HG03159 (cell line): ENCODE results near the gene LCP2.
A peak's percentile ranks its signal among the peaks of the same experiment; 100 is the strongest.
"Not testable (repeated sequence)": the region's sequence is repeated elsewhere in the genome, so short reads cannot be mapped to it uniquely, and the experiment has no call there.

Source experiments
- ATAC-seq: cut with Tn5 transposase; IDR thresholded peaks from one replicate; pipeline ENCODE4 v1.9.1; 2021; ENCODE audit warnings: mild to moderate bottlenecking, moderate library complexity; ENCODE audit not compliant: unreplicated experiment

Gene LCP2

GRCh38 chr5:170251462-170251861 is 46.1 kb downstream of the LCP2 start:
- no peak for ATAC-seq

DNA sequence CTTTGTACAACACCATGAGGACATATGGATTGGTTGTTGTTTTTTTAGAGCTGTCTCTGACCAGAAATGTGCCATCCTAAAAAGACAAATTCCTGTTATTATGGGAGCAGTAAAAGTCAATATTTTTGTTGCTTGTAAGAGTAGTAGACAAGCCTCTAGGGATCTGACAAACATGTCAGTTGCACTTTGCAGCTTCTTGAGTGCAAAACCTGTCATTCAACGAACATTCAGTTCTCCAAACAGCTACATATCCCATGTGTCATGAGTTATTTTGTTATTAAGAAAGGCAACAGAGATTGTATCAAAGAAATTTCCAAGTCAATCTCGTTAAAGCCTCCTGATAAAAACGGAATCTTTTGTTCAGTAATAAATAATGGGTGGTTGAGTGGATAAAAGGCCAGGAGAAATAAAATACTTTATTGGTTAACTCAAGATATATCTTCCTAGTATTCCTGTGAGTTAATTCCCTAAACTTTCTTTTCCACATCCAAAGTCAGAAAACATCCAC is 46.7 kb downstream of the LCP2 start:
- ATAC-seq, result no peak

DNA sequence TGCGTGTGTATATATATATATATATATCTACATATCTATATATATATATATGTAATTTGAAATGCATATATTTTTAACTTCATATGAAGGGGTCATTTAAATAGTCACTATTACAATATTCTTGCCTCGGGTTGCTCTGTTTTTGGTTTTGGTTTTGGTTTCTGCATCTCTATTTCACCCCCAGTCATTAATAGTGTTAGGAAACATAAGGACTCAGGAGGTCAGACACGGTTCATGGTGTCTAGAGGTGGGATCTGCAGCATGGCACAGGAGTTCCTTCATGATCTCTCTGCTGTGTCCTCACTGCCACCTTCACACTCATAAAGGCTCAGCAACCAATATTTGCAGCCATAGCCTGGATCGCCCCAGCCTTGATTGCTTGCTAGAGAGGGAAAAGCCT is 48.2 kb downstream of the LCP2 start:
- ATAC-seq, result no peak

DNA sequence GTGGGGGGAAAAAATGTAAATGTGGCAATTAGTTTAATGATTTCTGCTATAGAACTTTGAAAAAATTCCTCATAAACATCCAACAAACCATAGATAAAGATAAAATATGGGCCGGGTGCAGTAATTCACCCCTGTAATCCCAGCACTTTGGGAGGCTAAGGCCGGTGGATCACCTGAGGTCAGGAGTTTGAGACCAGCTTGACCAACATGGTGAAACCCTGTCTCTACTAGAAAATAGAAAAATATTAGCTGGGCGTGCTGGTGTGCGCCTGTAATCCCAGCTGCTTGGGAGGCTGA is 48.7 kb downstream of the LCP2 start:
- ATAC-seq, result not testable (repeated sequence)

DNA sequence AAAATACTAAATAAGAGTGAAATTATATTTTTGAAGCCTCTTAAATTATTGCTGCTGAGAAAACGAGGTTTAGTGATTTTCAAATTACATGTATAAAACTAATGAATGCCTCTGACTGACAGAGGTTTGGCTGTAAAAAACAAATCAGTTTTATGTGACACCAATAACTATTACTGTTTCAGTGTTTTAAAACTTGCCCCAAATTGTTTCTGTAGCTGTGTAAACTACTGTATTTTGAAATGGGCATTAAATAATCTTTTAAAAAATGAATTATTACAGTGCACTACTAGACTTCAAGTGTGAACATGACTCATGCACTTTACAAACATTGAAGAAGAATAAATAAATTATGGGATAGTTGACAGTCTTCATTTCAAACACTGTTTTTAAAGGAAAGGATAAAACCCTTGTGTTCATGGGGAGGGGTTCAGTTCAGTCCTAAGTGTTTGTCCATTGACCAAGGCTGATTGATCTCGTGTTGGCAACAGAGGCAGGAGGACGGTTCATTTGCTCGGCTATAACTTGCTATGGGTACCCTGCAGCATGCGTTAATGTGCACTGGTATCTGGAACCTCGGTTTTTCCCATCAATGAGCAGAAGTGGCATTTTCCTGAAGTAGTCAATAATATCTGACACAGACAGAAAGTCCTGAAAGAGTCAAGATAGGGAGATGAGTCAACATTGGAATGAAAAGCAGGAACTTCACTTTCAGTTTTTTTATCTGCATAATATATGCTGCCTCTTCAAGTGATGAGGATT is 49.2 kb downstream of the LCP2 start:
- ATAC-seq, result no peak

GRCh38 chr5:170247363-170247762 is 50.2 kb downstream of the LCP2 start:
- no peak for ATAC-seq

DNA sequence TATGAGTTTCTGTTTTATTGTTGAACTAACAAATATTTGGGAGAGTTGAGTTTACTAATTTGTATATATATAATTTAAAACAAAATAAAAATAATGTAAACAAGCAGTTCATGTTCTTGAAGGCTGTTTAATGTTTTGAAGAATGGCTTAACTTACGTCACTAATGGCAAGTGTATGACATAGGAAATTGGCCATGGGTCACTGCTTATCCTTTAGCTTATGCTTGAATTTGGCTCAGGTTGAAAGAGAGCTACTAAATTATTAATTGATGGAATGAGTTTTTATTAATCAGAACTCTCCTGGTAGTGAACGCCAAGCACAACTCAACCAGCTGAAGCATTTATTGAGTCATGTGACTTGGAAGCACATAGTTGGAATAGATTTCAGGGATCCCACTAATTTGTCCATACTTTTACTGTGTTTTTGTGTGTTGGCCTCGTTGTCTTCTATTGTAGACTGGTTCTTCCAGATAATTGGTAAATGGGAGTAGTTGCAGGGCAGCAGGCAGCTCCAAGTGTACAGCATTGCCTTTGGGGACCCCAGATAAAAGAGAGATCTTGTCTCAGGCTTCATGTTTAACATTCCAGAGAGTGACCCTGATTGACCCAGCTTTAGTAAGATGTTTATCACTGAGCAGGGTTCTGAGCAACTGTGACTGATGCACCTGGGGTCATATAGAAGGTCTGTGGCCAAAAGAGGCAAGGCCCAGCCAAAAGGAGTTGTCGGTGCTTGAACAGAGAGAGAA is 51.3 kb downstream of the LCP2 start:
- no peak for ATAC-seq

GRCh38 chr5:170245436-170245835 is 52.1 kb downstream of the LCP2 start:
- ATAC-seq, result not testable (repeated sequence)

- no peak for ATAC-seq
Measured at GRCh38 chr5:170238456-170239196, 59.0 kb downstream of the LCP2 start.

DNA sequence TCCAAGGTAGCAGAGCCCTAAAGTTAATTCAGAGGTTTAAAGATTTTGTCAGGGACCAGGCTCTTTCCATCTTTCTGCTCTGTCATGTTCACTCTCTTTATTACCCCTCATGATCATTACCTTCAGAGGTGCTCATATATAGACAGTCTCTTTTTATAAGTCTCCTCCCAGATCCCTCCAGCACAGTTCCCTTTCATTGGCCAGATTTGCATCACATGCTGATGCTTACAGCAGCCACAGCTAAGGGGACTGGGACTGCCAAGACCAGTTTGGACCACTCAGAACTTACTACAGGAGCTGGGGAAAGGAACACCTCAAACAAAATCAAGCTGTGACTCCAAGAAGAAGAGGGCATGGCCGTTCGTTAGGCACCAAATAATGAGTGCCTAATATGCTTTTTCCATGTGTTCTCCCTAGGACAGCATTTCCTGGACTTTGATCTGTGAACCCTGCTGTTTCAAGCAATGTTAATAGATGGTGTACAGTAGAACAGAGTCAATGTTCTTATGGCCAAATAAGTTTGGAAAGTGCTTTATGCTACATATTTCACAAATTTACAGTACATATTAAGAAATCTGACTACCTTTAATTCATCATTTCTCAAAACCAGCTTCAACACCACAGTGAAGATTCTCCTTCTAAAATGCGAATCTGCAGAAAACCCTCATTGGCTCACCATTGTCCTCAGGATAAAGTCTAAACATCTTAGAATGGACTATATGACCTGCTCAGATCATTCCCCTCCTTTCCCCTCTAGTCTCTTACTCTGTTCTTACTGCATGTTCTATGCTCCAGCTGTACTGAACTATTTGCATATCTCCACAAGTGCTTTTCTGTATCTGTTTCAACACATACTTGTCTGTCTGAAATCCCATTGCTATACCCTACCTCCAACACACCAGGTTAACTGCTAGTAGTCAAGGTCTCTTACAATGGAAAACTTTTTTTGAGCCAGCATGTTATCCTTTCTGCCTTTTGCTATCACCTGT is 61.4 kb downstream of the LCP2 start:
- ATAC-seq, result no peak

GRCh38 chr5:170233358-170233892 is 64.2 kb downstream of the LCP2 start:
- no peak for ATAC-seq

DNA sequence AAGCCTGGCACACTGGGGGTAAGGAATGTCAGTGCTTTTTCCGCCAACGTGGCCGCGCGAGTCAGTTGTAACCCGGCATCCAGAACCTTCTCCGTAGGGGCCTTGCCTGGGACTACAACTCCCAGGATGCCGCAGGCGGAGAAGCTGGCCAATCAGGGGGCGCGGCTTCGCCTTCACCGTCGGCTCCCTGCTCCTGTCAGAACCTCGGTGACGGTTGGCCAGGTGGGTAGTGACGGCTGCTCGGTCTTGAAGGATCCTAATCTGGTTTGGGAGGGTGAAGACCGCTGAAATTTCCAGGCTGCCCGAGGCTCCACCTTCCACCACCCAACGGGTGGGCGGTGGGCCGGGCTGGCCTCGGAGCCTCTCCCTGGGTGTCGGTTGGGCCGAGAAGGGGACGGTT is 64.8 kb downstream of the LCP2 start, which contains the start of gene C5orf58:
TSS of gene C5orf58 (plus strand) at position 200 of the 400 bp plus-strand sequence. CDS start 1,992 bp downstream, outside the sequence.
- ATAC-seq, result no peak

GRCh38 chr5:170228762-170229435 is 68.7 kb downstream of the LCP2 start:
- ATAC-seq, result no peak

DNA sequence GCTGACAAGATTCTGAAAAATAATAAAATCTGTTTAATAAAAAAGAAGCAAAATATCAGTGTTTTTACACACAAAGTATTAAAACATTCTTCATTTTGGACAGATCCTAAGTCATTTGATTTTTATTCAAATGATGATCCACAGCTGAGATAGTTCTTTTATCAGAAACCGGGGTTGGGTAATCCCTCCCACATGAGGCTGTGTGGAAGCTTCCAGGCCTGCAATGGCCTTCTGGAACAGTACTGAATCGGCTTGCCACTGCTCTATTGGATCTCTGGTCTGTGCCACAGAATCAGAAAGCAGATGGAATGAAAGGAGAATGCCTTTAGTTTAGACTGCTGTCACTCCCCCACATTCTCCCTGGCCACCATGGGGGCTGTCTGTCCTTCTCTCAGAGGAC is 70.9 kb downstream of the LCP2 start:
- ATAC-seq, result no peak

GRCh38 chr5:170226129-170226615 is 71.4 kb downstream of the LCP2 start:
- no peak for ATAC-seq

GRCh38 chr5:170225326-170226128 is 72.0 kb downstream of the LCP2 start:
- ATAC-seq, result peak; percentile 62

DNA sequence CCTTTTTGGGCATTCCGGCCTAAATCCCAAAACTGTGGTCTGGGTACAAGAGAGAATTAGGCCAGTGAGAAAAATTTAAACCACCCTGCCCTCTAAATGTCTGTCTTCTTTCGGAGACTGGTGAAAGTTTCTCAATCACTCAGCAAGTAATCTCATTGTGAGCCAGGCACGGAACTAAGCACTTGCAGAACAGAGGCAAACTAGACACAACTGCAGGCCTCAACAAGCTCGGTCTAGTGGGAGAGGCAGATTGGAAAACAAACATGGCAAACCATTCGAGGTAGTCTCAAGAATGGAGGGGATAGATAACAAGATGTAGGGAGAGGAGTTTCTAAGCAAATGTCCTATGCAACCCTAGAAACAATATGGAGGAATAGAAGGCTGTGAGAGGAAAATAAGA is 73.7 kb downstream of the LCP2 start:
- ATAC-seq, result no peak

DNA sequence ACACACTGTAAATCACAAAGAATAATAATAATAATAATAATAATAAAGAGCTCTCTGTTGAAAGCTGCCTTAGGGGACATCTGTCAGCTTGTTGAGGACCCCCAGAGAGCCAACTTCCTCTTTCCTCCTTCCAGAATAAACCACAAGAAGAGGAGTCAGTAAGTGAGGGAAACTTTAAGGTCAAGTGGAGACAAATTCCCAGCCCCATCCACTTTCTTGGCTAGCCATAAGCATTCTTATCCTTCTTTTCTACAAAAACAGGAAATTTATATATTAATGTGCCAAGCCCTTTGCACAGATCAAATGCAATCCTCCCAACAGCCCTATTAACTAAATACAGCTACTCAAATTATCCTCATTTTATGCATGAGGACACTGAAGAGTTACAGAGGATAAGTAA is 74.2 kb downstream of the LCP2 start:
- no peak for ATAC-seq

DNA sequence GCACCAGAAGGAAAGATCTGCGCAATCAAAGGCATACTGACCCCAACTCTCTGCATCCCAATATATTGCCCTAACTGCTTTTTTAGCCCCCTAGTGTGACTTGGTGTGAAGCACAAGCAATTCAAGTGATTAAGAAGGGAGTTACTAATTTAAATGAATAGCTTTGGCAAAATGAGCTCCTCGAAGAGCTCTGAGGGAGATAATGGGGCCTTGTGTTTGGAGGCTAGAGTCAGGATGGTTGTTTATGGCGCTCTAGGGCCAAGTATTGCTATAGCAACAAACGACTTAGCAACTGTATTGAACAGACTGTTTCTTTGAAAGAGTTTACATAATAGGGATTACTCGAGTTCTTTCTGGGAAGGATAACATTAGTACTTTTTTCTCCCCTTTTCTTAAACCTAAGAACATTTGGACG is 76.2 kb downstream of the LCP2 start:
- ATAC-seq, result no peak
